ENCODE data around the gene NAGPA.
"Not testable (repeated sequence)": the region's sequence is repeated elsewhere in the genome, so short reads cannot be mapped to it uniquely, and the experiment has no call there.

The NAGPA gene

DNA sequence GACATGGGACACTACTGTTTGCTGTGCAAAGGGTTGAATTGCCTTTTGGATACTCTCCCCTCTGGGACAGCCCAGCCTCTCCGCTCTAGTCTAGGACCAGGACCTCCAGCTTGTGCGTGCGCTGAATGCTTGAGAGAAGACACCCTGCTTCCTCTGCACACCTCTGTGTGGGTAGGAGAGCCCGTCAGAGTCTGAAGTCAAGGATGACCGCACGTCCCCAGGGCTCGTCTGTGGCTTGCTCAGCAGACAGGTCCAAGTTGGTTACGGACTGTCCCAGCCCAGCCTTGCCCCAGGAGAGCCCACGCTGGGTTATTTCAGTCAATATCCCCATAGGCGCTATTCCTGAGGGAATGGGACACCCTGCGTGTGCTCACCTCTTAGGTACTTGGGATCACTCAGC is 28.3 kb upstream of the NAGPA start:
- in situ Hi-C loops (cut with MboI; ENCODE audit: low sequenced_read_pairs), result no loop called here

- in situ Hi-C loops (cut with MboI; ENCODE audit: low sequenced_read_pairs), result no loop called here
Observed at GRCh38 chr16:5060073-5060641, 26.4 kb upstream of the NAGPA start.

DNA sequence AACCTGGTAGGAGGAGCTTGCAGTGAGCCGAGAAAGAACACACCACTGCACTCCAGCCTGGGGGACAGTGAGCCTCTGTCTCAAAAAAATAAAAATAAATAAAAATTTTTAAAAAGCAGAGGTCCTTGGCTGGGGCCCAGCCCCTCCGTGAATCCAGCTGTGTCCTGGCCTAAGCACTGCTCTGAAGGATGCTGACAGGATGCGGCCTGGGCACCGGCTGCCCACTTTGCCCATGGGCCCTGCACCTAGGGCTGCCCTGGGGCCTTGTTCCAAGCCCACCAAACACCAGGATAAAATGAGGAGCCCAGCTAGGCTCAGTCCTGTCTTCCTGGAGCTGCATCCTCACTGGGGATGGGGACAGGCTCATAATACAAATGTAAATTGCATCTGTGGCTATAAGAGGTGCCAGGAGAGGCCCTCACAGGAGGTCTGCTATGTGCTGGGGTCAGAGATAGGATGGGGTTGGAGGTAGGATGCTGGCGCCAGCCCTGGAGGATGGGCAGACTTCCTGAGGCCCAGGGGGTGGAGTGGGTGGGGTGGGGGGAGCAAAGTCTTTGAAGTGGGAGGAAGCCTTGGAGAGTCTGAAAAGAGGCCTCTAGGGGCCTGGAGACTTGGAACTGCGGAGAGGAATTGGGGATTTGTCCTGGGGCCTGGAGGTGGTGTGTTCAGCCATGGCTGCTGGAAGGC is 25.8 kb upstream of the NAGPA start:
- in situ Hi-C loops (cut with MboI; ENCODE audit: low sequenced_read_pairs), result no loop called here

DNA sequence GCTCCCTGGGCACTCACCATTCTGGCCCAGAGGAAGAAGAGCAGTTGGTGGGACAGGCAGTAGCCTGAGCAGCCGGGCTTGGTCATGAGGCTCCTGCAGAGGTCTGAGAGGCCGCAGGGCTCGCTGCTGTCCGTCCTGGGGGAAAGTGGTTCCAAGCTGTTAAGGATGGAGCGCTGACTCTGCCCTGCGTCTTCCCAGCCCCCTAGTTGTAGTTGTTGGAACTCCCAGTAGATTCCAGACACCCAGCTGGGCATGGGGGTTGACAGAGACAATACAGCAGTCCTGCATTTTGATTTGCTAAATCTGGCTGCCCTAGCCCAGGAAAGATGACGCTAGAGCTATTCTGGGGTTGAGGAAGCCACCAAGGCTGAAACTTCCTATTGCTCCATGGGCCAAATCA is 24.7 kb upstream of the NAGPA start:
- in situ Hi-C loops (cut with MboI; ENCODE audit: low sequenced_read_pairs), result no loop called here

- in situ Hi-C loops (cut with MboI; ENCODE audit: low sequenced_read_pairs), result no loop called here
Observed at GRCh38 chr16:5056352-5056751, 22.6 kb upstream of the NAGPA start.

- in situ Hi-C loops (cut with MboI; ENCODE audit: low sequenced_read_pairs), result no loop called here
Observed at GRCh38 chr16:5054876-5055865, 21.4 kb upstream of the NAGPA start.

DNA sequence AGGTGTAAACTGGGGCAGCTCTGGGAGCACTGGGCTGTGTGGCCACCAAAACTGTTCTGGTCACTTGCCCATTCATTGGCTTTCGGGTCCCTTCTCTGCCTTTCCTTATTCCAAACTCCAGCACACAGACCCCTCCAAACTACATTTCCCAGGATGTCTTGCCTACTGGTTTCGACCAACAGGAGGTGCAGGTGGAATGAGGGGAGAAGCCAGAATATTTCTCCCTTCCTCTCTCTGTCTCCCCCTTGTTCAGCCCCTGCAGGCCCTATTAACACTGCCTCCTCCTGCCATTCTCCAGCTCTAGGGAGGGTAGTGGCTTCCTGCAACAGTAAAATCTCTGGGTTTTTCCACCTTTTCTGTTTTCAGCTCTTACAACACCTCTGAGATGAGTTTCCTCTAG is 13.2 kb upstream of the NAGPA start:
- in situ Hi-C loops (cut with MboI; ENCODE audit: low sequenced_read_pairs), result no loop called here

- in situ Hi-C loops (cut with MboI; ENCODE audit: low sequenced_read_pairs), result no loop called here
Observed at GRCh38 chr16:5045499-5046115, 11.9 kb upstream of the NAGPA start.

DNA sequence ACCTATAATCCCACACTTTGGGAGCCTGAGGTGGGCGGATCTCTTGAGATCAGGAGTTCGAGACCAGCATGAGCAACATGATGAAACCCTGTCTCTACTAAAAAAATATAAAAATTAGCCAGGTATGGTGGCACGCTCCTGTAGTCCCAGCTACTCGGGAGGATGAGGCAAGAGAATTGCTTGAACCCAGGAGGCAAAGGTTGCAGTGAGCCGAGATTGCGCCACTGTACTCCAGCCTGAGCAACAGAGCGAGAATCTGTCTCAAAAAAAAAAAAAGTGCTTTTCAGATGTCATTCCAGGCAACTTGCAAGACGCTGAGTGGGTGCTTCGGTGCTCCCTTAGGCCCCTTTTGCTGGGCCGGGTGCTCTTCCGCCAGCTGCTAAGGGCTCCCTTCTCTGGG is 10.8 kb upstream of the NAGPA start:
- in situ Hi-C loops (cut with MboI; ENCODE audit: low sequenced_read_pairs), result not testable (repeated sequence)

DNA sequence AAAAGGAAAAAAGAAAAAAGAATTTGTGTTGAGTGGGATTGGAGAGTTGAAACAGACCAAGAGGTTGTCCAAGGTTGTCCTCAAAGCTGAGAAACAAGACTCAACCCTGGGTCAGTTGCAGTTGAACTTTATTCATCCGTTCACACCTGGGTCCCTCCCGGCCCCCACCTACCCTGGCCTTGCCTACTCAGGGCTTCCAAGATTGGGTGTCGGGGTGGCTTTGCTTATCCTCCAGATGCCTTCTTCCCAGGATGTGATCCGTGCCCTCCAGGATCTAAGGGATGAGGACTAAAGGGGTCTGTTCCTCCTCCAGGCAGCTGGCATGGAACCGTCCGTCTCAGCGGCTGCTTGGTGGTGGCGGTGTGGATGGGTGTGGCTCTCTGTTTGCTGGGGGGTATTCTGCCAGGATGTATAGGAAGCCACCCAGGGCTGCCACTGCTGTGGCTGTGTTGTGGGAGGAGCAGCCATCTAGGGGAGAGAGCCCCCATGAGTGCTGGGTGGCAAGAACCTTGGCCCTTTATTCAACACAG is 10.3 kb upstream of the NAGPA start:
- in situ Hi-C loops (cut with MboI; ENCODE audit: low sequenced_read_pairs), result no loop called here

DNA sequence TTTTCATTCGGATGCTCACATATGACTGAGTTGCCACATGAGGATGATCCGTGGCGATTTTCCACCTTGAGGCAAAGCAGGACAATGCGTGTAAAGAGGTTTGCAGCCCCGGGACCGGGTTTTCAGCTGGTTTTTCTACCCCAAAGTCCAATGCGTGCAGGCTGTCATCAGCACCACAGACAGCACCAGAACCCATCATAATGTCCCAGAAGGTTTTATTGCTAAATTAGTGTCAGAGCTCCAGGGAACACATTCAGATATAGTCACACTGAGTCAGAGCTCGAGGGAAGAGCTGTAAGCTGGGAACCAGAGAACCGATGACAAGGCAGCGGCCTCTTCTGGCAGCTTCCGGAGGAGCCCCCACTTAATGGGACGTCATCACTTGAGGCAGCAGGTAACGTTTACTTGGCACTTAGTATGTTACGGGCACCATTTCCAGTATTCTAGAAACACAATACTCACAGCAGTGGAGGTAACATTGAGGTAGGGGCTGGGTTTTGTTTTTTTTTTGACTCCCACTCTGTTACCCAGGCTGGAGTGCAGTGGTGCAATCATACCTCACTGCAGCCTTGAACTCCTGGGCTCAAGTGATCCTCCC is 8.9 kb upstream of the NAGPA start:
- in situ Hi-C loops (cut with MboI; ENCODE audit: low sequenced_read_pairs), result no loop called here

GRCh38 chr16:5041600-5042133 is 7.9 kb upstream of the NAGPA start:
- in situ Hi-C loops (cut with MboI; ENCODE audit: low sequenced_read_pairs), result no loop called here

DNA sequence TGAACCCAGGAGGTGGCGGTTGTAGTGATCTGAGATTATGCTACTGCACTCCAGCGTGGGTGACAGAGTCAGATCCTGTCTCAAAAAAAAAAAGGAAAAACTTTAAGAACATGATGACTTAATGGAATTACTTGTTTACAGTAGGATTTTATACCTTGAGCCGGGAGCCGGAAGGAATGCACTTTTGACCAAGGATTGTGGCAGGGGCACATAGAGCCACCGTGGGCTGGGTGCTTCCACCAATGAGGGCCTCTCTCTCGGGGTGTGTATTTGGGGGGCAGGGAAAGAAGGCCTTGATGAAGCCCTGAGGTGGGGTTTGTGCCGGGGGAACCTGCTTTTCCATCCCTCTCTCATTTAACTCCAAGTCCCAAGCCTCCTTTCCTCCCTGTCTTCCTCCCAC is 6.7 kb upstream of the NAGPA start:
- in situ Hi-C loops (cut with MboI; ENCODE audit: low sequenced_read_pairs), result no loop called here

DNA sequence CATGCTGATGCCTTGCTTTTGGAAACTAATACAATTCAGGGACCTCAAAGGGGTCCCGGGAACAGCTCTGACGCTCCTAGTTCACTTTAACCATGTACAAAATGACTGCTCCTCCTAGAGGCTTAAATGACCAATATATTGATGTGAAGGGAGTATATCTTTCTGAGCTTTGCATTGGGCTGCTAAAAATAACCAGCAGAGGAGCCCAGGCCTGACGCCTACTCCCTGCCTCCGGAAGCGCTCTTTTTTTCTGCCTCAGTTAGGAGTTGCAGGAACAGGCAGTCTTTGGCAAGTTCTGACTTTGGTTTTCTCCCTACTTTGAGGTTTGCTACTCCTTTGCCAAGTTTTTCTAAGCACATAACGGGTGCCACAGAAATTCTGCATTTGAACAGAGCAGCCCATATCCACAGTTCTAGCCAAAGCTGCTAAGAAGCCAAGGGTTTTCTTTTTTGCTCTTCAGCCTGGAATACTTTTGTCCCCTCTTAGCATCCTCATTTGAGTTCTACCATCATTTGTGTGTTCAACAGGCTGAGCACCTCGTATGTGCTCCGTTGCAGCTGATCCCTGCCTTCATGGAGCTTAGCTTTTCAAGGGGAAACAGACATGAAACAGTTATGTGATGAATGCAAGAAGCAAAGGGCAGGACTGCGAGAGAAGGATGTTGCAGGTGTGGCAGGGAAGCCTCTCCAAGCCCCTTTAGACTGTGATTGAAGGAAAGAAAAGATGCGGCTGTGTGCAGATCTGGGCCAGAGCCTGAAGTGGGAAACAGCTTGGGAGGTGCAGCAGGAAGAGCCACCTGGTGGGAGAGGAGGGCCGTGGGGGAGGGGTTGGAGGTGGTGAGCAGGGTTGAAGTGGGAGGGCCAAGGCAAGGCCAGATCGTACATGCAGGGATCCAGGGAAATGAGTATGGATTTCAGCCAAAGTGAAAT is 2.8 kb upstream of the NAGPA start:
- in situ Hi-C loops (cut with MboI; ENCODE audit: low sequenced_read_pairs), result no loop called here

DNA sequence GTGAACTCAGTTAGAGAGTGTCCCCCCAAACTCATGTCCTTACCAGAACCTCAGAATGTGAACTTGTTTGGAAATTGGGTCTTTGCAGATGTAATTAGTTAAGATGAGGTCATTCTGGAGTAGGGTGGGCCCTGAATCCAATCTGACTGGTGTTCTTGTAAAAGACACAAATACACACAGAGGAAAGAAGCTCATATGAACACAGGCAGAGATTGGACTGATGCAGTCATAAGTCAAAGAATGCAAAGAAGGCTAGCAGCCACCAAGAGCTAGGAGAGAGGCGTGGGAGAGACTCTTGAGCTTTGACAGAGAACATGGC is 2.1 kb upstream of the NAGPA start:
- in situ Hi-C loops (cut with MboI; ENCODE audit: low sequenced_read_pairs), result no loop called here

- in situ Hi-C loops (cut with MboI; ENCODE audit: low sequenced_read_pairs), result no loop called here
Observed at GRCh38 chr16:5034167-5034523, 410 bp upstream of the NAGPA start.

DNA sequence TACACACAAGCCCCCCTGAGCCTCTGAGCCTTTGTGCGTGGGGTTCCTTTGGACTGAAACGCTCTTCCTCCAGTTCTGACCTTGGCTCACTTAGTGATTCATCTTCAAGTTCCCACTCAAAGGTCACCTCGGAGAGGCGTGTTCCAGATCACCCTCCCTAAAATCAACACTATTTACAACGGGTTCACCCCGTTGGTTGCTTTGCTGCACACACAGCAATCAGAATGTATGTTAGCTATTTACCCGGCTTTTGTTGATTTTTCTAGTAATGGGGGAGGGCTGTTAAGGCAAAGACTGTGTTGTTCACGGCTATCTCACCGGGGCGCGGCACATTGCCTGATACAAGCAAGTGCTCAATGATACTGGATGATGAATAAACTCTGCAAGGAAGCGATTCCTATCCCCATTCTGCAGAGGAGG is 977 bp downstream of the NAGPA start:
- in situ Hi-C loops (cut with MboI; ENCODE audit: low sequenced_read_pairs), result no loop called here

- in situ Hi-C loops (cut with MboI; ENCODE audit: low sequenced_read_pairs), result no loop called here
Observed at GRCh38 chr16:5031601-5032000, 2.1 kb downstream of the NAGPA start.

GRCh38 chr16:5030251-5030870 is 3.4 kb downstream of the NAGPA start:
- in situ Hi-C loops (cut with MboI; ENCODE audit: low sequenced_read_pairs), result no loop called here
